ENCODE data around the gene ATG13.
"Not testable (repeated sequence)": the region's sequence is repeated elsewhere in the genome, so short reads cannot be mapped to it uniquely, and the experiment has no call there.

The ATG13 gene

DNA sequence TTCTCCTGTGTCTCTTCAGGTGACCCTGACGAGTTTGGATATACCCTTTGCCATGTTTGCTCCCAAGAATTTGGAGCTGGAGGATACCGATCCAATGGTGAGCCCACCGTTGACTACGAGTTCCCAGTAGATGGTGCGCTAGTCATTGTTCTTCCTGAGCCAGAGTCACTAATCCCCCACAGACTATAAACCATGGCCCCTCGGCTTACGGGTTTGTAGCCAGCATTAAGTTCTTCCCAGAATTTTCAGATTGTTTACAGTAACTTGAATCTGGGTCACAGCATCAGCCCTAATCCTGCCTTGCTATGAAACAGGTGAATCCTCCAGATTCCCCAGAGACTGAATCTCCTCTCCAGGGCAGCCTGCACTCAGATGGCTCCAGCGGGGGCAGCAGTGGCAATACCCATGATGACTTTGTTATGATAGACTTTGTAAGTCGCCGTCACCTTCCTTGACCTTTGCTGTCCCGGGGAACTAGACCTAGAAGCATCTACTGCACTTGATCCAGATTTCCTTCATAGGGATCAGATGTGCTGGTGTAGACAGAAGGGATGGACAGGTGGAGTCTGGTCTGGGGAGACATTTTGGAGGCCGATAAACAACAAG, 51.2 kb downstream of the ATG13 start:
- Histone ChIP-seq H3K27ac (no peak overlapping the region), H3K4me3 (ENCODE audit: low read depth, low read length) (no peak overlapping the region), H3K36me3 (replicated peaks) (peaks cover 66% of the 10 kb centered on the region), H3K27me3 (replicated peaks) (no peaks in the 10 kb centered on the region)
- in situ Hi-C loops (cut with HindIII; ENCODE audit: low pct_ligation_motif_present, low sequenced_read_pairs) = no loop called here
- TF ChIP-seq CTCF (IDR thresholded peaks at IDR 0.05; ENCODE audit: low read depth, low read length, missing control alignments) = no peak
- DNase-seq = no peak

DNA sequence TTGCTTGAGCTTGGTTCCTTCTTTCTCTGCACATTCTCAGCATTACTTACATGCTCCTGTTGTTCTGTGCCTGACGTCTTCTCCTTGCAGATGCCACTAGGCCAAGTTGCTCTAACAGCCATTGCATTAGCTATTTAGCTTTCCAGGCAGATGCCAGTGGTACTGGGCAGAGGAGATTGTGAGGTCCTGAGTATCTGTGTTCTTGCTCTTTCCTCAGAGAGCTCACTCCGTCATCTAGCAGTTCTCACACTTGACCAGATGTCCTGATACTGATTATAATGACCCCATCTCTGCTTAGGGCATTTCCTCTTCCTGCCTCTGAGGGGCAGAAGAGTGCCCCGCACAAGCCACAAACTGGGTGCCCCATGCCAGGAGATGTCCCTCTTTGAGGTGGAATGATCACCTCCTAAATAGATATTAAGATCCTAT, 52.4 kb downstream of the ATG13 start:
- H3K4me3 ChIP-seq (ENCODE audit: low read depth, low read length) = no peak overlapping the region
- TF ChIP-seq CTCF (IDR thresholded peaks at IDR 0.05; ENCODE audit: low read depth, low read length, missing control alignments) = peak; percentile 51
- peaks cover 70% of the 10 kb centered on the region for H3K36me3 ChIP-seq (replicated peaks)
- no peak for DNase-seq
- no peaks in the 10 kb centered on the region for H3K27me3 ChIP-seq (replicated peaks)
- H3K27ac ChIP-seq = no peak overlapping the region
- in situ Hi-C loops (cut with HindIII; ENCODE audit: low pct_ligation_motif_present, low sequenced_read_pairs) = no loop called here

DNA sequence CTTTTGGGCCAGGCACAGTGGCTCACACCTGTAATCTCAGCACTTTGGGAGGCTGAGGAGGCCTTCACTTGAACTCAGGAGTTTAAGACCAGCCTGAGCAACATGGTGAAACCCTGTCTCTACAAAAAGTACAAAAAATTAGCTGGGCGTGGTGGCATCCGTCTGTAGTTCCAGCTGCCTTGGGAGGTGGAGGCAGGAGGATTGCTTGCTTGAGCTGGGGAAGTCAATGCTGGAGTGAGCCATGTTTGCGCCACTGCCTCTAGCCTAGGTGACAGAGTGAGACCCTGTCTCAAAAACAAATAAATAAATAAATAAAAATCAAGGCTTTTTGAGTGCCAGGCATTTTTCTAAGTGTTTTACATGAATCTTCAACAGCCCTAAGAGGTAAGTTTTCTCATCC, 53.2 kb downstream of the ATG13 start:
- H3K4me3 ChIP-seq (ENCODE audit: low read depth, low read length) = not testable (repeated sequence)
- H3K36me3 ChIP-seq (replicated peaks) = peaks cover 65% of the 10 kb centered on the region

DNA sequence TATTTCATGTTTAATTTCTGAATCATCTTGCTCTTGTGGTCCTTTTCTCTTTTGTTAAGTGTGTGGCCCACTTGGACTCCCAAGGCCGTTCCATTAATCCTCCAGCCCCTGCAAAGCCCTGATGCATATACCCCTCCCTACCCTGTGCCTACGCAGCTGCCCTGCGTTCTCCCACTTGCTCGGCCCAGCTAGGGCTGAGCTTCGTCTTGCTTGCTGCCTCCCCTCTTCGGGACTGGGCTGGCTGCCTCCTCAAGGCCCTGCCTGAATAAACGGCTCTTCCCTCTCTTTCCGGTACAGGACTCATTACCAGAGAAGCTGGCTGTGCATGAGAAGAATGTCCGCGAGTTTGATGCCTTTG, 54.6 kb downstream of the ATG13 start:
- no peak overlapping the region for H3K27ac ChIP-seq
- peaks cover 60% of the 10 kb centered on the region for H3K36me3 ChIP-seq (replicated peaks)

More for the DNA sequence above, 53.2 kb downstream of the ATG13 start:
- DNase-seq; in situ Hi-C loops (cut with HindIII; ENCODE audit: low pct_ligation_motif_present, low sequenced_read_pairs); H3K27ac ChIP-seq; H3K27me3 ChIP-seq (replicated peaks): not testable (repeated sequence)

DNA sequence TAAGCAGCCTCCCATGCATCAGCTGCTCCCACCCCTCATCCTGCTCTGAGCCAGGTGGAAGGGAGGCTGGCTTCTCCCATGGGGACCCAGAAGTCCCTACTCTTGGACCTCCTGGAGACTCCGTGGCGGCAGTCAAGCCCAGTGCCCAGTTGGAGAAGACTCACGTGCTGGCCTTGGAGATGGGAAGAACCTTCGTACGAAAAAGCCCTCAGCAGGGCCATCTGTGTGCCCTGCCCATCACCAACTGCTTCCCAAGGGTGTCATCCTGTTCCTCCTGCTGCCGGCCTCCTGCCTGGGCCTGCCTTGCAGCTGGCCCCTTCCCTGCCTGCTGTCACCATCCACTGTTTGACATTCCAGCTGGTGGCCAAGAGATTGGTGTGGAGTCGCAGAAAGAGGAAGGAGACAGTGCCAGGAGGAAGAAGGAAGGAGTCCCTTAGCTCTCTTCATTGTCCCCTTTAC, 55.1 kb downstream of the ATG13 start:
- in situ Hi-C loops (cut with HindIII; ENCODE audit: low pct_ligation_motif_present, low sequenced_read_pairs) = no loop called here
- no peak overlapping the region for H3K4me3 ChIP-seq (ENCODE audit: low read depth, low read length)
- TF ChIP-seq CTCF (IDR thresholded peaks at IDR 0.05; ENCODE audit: low read depth, low read length, missing control alignments) = no peak
- H3K36me3 ChIP-seq (replicated peaks) = peaks cover 59% of the 10 kb centered on the region
- DNase-seq = no peak
- no peak overlapping the region for H3K27ac ChIP-seq
- no peaks in the 10 kb centered on the region for H3K27me3 ChIP-seq (replicated peaks)

More for the DNA sequence above, 54.6 kb downstream of the ATG13 start:
- in situ Hi-C loops (cut with HindIII; ENCODE audit: low pct_ligation_motif_present, low sequenced_read_pairs) = no loop called here
- DNase-seq = no peak
- Histone ChIP-seq H3K4me3 (ENCODE audit: low read depth, low read length) (no peak overlapping the region), H3K27me3 (replicated peaks) (no peaks in the 10 kb centered on the region)
- TF ChIP-seq CTCF (IDR thresholded peaks at IDR 0.05; ENCODE audit: low read depth, low read length, missing control alignments) = no peak

DNA sequence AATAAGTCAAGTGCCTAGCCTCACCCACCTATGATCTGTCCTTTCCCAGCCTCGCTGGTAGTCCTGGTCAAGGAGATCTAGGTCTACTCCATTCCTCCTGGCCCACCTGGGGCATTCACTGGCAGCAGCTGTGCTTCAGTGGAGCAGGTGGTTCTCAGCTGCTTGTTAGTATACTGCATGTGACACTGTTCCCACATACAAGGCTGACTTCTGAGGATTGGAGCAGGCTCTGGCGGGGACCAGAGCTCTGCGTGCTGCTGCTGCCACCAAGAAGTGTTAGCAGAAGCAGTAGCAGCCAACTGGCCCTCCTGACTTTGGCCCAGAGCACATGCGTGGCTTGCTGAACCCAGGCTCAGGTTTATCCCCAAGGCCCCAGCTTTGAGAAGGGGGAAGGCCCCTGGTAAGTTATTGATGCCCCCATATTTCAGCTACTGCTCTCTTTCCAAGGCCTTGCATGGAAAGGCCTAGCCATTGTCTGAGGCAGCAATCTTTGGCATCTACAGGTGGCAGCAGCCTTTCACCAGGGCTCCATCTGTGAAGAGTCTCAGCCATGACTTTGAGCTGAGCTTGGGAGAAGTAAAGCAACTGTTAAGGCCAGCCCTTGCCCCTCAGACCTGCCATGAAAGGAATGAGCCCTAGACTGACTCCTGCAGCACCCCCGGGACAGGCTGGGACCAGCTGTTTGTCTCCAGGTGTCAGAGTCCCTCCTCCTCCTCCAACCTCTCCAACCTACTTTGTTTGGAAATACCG, 56.5 kb downstream of the ATG13 start:
- Histone ChIP-seq H3K4me3 (ENCODE audit: low read depth, low read length) (no peak overlapping the region), H3K27me3 (replicated peaks) (no peaks in the 10 kb centered on the region), H3K27ac (no peak overlapping the region), H3K36me3 (replicated peaks) (peaks cover 62% of the 10 kb centered on the region)
- no peak for TF ChIP-seq CTCF (IDR thresholded peaks at IDR 0.05; ENCODE audit: low read depth, low read length, missing control alignments)
- DNase-seq = no peak
- in situ Hi-C loops (cut with HindIII; ENCODE audit: low pct_ligation_motif_present, low sequenced_read_pairs) = no loop called here

Data from brain microvascular endothelial cell (primary cell).